Bronchial epithelial cell (primary cell): ENCODE results near the gene C16orf90. TPM values are rescaled to one million over a fixed set of nuclear protein-coding genes. Genes with fewer than 3 reads are reported as not detected.
"Not testable (repeated sequence)": the region's sequence is repeated elsewhere in the genome, so short reads cannot be mapped to it uniquely, and the experiment has no call there.

ENCODE experiments used
- DNase-seq: peaks from one replicate; pipeline ENCODE4 v3.0.0-alpha.2; 2010; ENCODE audit warnings: low read depth
- FAIRE-seq: peaks from 2 replicates; lab custom pipeline; 2011; peaks lifted over from hg19 to GRCh38; lab: Jason Lieb, UNC
- H3K27me3 ChIP-seq: 2 replicates; pipeline ENCODE4 v1.5.1; 2011; ENCODE audit warnings: low read length; ENCODE audit not compliant: control insufficient read depth, insufficient read depth
- H3K36me3 ChIP-seq: 2 replicates; pipeline ENCODE4 v1.5.1; 2011; ENCODE audit warnings: low read length; ENCODE audit not compliant: control insufficient read depth, insufficient read depth
- H3K4me3 ChIP-seq: 2 replicates; pipeline ENCODE4 v1.5.1; 2011; ENCODE audit warnings: mild to moderate bottlenecking, low read depth, low read length, control low read depth
- total RNA-seq: library from RNA; depleted of rRNA; stranded (reverse); fragments of >200 nt; gene quantifications from 2 replicates; pipeline ENCODE4 v1.2.1, GENCODE V29; 2014
- TF ChIP-seq, protein P1 (sequence below): IDR thresholded peaks from 2 replicates; pipeline ENCODE4 v1.5.1; 2011; ENCODE audit warnings: mild to moderate bottlenecking, moderate library complexity, low read length, control low read depth, inconsistent platforms; ENCODE audit not compliant: insufficient read depth, severe bottlenecking

C16orf90 gene
- total RNA-seq, 1 donor from 2014 or later, result not detected

GRCh38 chr16:3527216-3527829, 32.0 kb upstream of the C16orf90 start:
- not testable (repeated sequence) for H3K4me3 ChIP-seq, H3K27me3 ChIP-seq, FAIRE-seq
- TF ChIP-seq, protein P1, sequence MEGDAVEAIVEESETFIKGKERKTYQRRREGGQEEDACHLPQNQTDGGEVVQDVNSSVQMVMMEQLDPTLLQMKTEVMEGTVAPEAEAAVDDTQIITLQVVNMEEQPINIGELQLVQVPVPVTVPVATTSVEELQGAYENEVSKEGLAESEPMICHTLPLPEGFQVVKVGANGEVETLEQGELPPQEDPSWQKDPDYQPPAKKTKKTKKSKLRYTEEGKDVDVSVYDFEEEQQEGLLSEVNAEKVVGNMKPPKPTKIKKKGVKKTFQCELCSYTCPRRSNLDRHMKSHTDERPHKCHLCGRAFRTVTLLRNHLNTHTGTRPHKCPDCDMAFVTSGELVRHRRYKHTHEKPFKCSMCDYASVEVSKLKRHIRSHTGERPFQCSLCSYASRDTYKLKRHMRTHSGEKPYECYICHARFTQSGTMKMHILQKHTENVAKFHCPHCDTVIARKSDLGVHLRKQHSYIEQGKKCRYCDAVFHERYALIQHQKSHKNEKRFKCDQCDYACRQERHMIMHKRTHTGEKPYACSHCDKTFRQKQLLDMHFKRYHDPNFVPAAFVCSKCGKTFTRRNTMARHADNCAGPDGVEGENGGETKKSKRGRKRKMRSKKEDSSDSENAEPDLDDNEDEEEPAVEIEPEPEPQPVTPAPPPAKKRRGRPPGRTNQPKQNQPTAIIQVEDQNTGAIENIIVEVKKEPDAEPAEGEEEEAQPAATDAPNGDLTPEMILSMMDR, result peak; percentile 66
- peaks cover 12% of the 10 kb centered on the region for H3K36me3 ChIP-seq
- DNase-seq, result peak; percentile 36

GRCh38 chr16:3525951-3526350, 30.7 kb upstream of the C16orf90 start:
- FAIRE-seq (no peak), DNase-seq (no peak)
- H3K36me3 ChIP-seq, result peaks cover 12% of the 10 kb centered on the region

GRCh38 chr16:3523281-3523680, 28.0 kb upstream of the C16orf90 start:
- H3K4me3 ChIP-seq, result no peak overlapping the region
- FAIRE-seq (no peak), DNase-seq (no peak)
- H3K36me3 ChIP-seq, result peaks cover 7% of the 10 kb centered on the region
- TF ChIP-seq, protein P1, result no peak
- no peaks in the 10 kb centered on the region for H3K27me3 ChIP-seq

More at GRCh38 chr16:3525951-3526350, 30.7 kb upstream of the C16orf90 start:
- no peaks in the 10 kb centered on the region for H3K27me3 ChIP-seq
- H3K4me3 ChIP-seq, result no peak overlapping the region
- TF ChIP-seq, protein P1, result no peak

GRCh38 chr16:3520841-3521240, 25.6 kb upstream of the C16orf90 start:
- DNase-seq (no peak), FAIRE-seq (no peak)
- Histone ChIP-seq H3K4me3 (no peak overlapping the region), H3K36me3 (peaks cover 1% of the 10 kb centered on the region), H3K27me3 (no peaks in the 10 kb centered on the region)
- TF ChIP-seq, protein P1, result no peak

- no peak for FAIRE-seq
Observed at GRCh38 chr16:3520413-3520812, 25.1 kb upstream of the C16orf90 start.

More at GRCh38 chr16:3520413-3520812, 25.1 kb upstream of the C16orf90 start:
- no peak for DNase-seq
- Histone ChIP-seq H3K27me3 (no peaks in the 10 kb centered on the region), H3K4me3 (no peak overlapping the region), H3K36me3 (peaks cover 1% of the 10 kb centered on the region)
- TF ChIP-seq, protein P1, result no peak
